NCI-H2029 (cell line): ENCODE measurements around the gene THSD4.
"Not testable (repeated sequence)": the region's sequence is repeated elsewhere in the genome, so short reads cannot be mapped to it uniquely, and the experiment has no call there.

Experiments
- DNase-seq: peaks from one replicate; lab custom pipeline; 2025; lab: John Stamatoyannopoulos, UW

THSD4 gene

GRCh38 chr15:71658827-71659729 is 543.8 kb downstream of the THSD4 start:
- no peak for DNase-seq

- no peak for DNase-seq
Measured at GRCh38 chr15:71659730-71660067, 544.4 kb downstream of the THSD4 start.

GRCh38 chr15:71660501-71660900 is 545.2 kb downstream of the THSD4 start:
- no peak for DNase-seq

GRCh38 chr15:71662306-71662705 is 547.0 kb downstream of the THSD4 start:
- no peak for DNase-seq

- no peak for DNase-seq
Measured at GRCh38 chr15:71664622-71665021, 549.4 kb downstream of the THSD4 start.

- no peak for DNase-seq
Measured at GRCh38 chr15:71666763-71667620, 551.7 kb downstream of the THSD4 start.

DNA sequence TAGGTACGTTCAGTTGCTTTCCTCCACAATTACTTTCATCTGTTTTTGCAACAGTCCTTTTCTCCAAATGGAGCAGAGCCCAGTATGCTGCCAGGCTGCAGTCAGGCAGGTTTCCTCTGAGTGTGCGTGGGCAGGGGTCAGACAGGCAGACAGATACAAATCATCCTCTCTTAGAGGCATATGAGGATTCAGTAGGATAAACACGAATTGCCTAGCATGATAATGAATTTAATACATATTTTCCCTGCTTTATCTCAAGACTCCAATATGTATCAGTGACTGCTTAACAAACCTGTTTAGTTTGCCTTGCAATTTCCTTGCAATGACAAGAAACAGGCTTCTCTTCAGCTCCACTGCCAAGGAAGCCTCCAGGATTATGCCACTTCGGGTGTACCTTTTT is 554.4 kb downstream of the THSD4 start:
- DNase-seq = no peak

GRCh38 chr15:71670222-71670621 is 555.0 kb downstream of the THSD4 start:
- not testable (repeated sequence) for DNase-seq

DNA sequence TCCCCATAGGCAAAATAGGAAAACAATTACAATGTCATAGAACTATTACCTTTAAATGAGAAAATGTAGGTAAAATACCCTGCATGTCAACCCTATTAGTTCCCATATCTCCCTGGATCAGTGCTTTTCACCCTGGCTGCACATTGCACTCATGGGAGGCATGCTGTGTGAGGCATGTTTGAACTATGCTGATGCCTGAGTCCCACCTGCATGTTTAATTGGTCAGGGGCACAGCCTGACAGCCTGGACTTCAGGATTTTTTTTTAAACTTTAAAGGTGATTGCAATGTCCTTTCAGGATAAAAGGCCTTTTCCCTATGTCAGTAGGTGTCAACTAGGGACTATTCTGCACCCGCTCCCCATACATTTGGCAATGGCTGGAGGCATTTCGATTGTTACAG is 559.1 kb downstream of the THSD4 start:
- no peak for DNase-seq

GRCh38 chr15:71677352-71677751 is 562.1 kb downstream of the THSD4 start:
- DNase-seq = no peak

DNA sequence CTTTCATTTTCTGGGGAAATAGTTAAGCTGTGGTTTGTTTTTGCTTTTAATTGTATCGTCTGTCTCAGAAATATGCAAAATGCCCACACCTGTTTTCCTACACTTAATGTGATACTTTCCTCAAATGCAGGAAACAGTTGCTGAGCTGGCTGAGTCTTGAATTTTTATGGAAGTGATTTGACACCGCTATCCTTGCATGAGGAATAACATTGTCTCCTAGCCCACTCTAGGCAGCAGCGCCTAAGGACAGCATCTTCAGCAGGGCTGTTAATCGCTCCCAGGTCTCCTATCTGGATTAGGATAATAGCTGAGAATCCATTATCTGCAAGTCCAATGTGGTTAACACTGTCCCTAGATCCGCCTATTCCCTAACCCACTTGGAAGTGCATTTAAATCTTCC is 562.5 kb downstream of the THSD4 start:
- DNase-seq = no peak

DNA sequence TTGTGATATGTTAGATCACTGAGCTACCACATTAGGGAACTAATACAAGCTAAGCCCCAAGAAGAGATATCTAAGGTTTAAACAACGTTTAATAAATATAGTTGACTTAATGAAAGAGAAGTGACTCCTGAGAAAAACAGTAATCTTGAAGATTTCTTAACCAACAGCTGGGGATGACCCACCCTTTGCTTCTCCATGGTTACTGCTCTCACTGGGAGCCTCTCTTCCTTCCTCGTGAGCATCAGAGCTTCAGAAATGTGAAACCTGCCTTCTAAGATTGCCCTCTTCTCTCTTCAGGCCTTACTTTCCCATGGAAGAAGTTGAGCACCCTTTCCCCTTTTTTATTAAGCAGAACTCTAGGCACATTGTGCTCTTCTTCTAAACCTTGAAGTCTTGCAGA is 562.9 kb downstream of the THSD4 start:
- no peak for DNase-seq

DNA sequence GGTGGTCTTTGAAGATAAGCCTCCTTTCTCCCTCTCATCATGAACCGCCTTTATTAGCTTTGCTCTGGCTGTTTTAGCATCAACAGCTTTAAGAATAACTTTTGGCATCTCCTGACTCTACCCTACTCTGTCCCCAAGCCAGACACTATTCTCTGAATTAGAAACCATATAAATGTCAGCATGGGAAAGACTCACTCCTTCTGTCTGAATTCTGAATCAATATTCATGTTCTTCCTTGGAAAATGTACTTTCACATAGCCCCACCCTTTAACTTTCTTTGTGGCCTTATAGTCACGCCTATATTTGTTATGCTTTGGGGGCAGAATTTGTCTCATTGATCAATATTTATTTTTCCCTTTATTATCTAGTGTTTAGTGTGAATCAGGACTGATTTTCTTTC is 563.3 kb downstream of the THSD4 start:
- no peak for DNase-seq

DNA sequence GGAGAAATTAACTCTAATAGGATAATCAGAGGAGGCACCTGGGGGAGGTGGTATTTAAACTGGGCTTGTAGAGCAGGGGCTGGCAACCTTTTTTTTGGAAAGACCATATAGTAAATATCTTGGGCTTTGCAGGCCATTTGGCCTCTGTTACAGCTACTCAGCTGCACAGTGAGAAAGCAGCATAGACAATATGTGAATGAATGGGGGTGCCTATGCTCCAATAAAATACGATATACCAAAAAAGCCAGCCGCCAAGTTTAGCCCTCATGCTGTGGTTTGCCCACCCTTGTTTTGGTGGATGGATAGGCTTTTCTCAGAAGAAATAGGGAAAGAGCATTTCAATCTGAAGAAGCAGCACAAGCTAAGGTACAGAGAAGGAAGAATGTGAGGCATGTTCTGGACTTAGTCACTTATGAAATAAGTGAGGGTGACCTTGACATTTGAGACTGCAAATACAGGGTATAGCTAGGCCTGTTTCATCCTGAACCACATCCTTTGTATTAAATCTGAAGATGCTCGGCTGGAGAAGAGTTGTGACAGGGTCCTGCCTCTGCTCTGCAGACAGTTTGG is 564.0 kb downstream of the THSD4 start:
- no peak for DNase-seq

DNA sequence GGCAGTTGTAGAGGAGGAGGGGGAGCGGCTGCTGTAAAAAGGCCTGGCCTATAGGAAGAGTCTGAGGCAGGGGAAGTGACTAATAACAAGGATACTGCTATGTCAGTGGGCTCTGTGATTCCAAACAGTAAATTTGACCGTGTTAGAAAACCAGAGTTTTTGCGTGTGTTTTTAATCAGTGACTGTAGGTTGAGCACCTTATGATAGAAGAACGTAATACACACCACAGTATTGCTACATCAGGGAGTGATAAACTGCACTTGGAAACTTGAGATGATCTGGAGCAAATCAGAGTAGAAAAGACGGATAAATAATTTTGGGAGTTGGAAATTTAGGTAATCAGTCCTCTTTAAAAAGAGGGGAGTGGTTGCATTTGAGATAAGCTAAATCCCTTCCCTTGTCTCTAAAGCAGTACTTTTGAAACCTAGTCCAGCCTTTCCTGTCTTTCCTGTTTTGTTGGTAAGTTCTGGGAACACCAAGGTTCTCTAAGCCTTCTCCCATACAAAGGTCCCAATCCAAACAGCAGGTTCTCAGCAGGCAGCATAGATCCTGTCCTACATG is 564.6 kb downstream of the THSD4 start:
- no peak for DNase-seq

DNA sequence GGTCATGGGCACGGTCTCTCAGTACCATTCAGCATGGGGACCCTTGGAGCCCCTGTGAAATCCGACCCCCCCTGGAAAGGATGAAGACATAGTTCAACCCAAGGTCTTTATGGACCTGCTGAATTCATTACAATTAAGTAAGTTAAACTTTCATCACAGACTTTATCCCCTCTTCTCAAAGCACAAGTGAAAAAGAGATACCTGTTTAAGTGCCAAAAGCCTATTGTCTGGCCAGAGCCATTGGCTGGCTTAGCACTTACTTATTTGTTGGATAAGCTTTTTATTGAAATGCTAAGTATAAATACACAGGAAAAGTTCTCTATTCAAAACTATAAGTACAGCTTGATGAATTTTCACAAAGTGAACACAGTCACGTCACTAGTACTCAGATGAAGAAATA is 566.7 kb downstream of the THSD4 start:
- DNase-seq = no peak

- DNase-seq = no peak
Measured at GRCh38 chr15:71683411-71684274, 568.4 kb downstream of the THSD4 start.

- no peak for DNase-seq
Measured at GRCh38 chr15:71685420-71685993, 570.2 kb downstream of the THSD4 start.

GRCh38 chr15:71686221-71687050 is 571.2 kb downstream of the THSD4 start:
- no peak for DNase-seq

DNA sequence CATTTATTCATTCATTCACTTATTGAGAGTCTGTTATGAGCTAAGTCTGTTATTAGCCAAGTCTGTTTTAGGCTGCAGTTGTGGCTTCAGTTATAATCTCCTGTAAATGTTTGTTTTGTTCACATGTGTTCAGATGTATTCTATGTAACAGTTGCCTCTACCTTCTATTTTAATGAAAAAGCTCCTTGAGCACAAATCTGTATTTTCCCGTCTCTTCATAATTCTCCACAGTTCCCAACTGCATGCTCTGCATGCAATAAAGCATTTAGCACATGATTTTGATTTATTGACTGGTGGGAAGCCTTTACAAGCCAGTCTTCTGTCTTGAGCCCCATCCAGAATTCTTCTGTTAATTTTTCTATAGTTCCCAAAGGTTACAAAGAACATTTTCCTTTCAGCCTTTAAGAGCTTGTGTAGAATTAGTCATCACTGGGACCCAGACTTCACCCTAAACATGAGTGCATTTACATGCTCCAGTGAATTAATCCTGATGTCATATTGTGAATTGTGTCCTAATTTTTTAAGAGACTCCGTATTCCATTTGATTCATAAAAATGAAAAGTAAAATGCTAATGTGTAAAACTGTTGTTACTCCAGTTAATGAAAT is 572.7 kb downstream of the THSD4 start:
- DNase-seq = no peak
